ENCODE data around the gene FSTL4.

FSTL4 gene

GRCh38 chr5:133428072-133428660 lies 184.2 kb downstream of the FSTL4 start:
- no peak for DNase-seq (ENCODE audit: low read depth in 2 of 2)

- DNase-seq (ENCODE audit: low read depth in 2 of 2), result no peak
Observed at GRCh38 chr5:133427121-133427777, 185.1 kb downstream of the FSTL4 start.

- no peak for DNase-seq (ENCODE audit: low read depth in 2 of 2)
Observed at GRCh38 chr5:133426264-133426663, 186.1 kb downstream of the FSTL4 start.

GRCh38 chr5:133425764-133426163 lies 186.6 kb downstream of the FSTL4 start:
- DNase-seq (ENCODE audit: low read depth in 2 of 2), result no peak

- no peak for DNase-seq (ENCODE audit: low read depth in 2 of 2)
Observed at GRCh38 chr5:133425222-133425621, 187.1 kb downstream of the FSTL4 start.

- peak; percentile 52 to 71 for DNase-seq (ENCODE audit: low read depth in 2 of 2)
Observed at GRCh38 chr5:133423618-133424282, 188.6 kb downstream of the FSTL4 start.

GRCh38 chr5:133423011-133423617 lies 189.2 kb downstream of the FSTL4 start:
- DNase-seq (ENCODE audit: low read depth in 2 of 2), result no peak

- no peak for DNase-seq (ENCODE audit: low read depth in 2 of 2)
Observed at GRCh38 chr5:133421806-133422205, 190.5 kb downstream of the FSTL4 start.

GRCh38 chr5:133421394-133421793 lies 190.9 kb downstream of the FSTL4 start:
- peak in 1 of 2 donors; percentile 29 for DNase-seq (ENCODE audit: low read depth in 2 of 2)

GRCh38 chr5:133420440-133421301 lies 191.7 kb downstream of the FSTL4 start:
- no peak for DNase-seq (ENCODE audit: low read depth in 2 of 2)

- DNase-seq (ENCODE audit: low read depth in 2 of 2), result no peak
Observed at GRCh38 chr5:133415906-133416305, 196.4 kb downstream of the FSTL4 start.

GRCh38 chr5:133415506-133415905 lies 196.8 kb downstream of the FSTL4 start:
- no peak for DNase-seq (ENCODE audit: low read depth in 2 of 2)

- no peak for DNase-seq (ENCODE audit: low read depth in 2 of 2)
Observed at GRCh38 chr5:133412661-133413060, 199.7 kb downstream of the FSTL4 start.

GRCh38 chr5:133410335-133410828 lies 202.0 kb downstream of the FSTL4 start:
- no peak for DNase-seq (ENCODE audit: low read depth in 2 of 2)

- DNase-seq (ENCODE audit: low read depth in 2 of 2), result no peak
Observed at GRCh38 chr5:133409210-133409674, 203.1 kb downstream of the FSTL4 start.

GRCh38 chr5:133408322-133408721 lies 204.0 kb downstream of the FSTL4 start:
- DNase-seq (ENCODE audit: low read depth in 2 of 2), result no peak

- no peak for DNase-seq (ENCODE audit: low read depth in 2 of 2)
Observed at GRCh38 chr5:133406977-133407632, 205.2 kb downstream of the FSTL4 start.

- no peak for DNase-seq (ENCODE audit: low read depth in 2 of 2)
Observed at GRCh38 chr5:133406208-133406976, 205.9 kb downstream of the FSTL4 start.

- DNase-seq (ENCODE audit: low read depth in 2 of 2), result no peak
Observed at GRCh38 chr5:133405275-133406034, 206.9 kb downstream of the FSTL4 start.
